H9 (cell line): ENCODE measurements around the gene FPR1. TPM values are rescaled to one million over a fixed set of nuclear protein-coding genes. Genes with fewer than 3 reads are reported as not detected.

ENCODE experiments used
- DNase-seq: peaks from one replicate; pipeline ENCODE4 v3.0.0-alpha.2; 2017
- H2AFZ ChIP-seq: one replicate; pipeline ENCODE4 v1.6.1; 2013; ENCODE audit warnings: mild to moderate bottlenecking, low read length, control low read depth, moderate library complexity
- H2AK5ac ChIP-seq: 2 replicates; pipeline ENCODE4 v1.6.1; 2013; ENCODE audit warnings: low read length, control low read depth, mixed read lengths; ENCODE audit not compliant: insufficient read length
- H2BK120ac ChIP-seq: one replicate; pipeline ENCODE4 v1.6.1; 2013; ENCODE audit warnings: low read depth, mild to moderate bottlenecking, low read length, control low read depth, inconsistent platforms; ENCODE audit not compliant: poor library complexity, severe bottlenecking
- H2BK12ac ChIP-seq: 2 replicates; pipeline ENCODE4 v1.6.1; 2013; ENCODE audit warnings: low read length, control low read depth, mixed read lengths, low read depth; ENCODE audit not compliant: insufficient read length
- H2BK15ac ChIP-seq: 2 replicates; pipeline ENCODE4 v1.6.1; 2013; ENCODE audit warnings: low read depth, low read length, control low read depth
- H2BK20ac ChIP-seq: one replicate; pipeline ENCODE4 v1.6.1; 2013; ENCODE audit warnings: low read depth, mild to moderate bottlenecking, low read length, control low read depth, inconsistent platforms; ENCODE audit not compliant: poor library complexity, severe bottlenecking
- H2BK5ac ChIP-seq: 2 replicates; pipeline ENCODE4 v1.6.1; 2013; ENCODE audit warnings: low read length, control low read depth, mixed read lengths; ENCODE audit not compliant: insufficient read length
- H3K14ac ChIP-seq: 2 replicates; pipeline ENCODE4 v1.6.1; 2013; ENCODE audit warnings: low read length, control low read depth; ENCODE audit not compliant: insufficient read depth
- H3K18ac ChIP-seq: 2 replicates; pipeline ENCODE4 v1.6.1; 2013; ENCODE audit warnings: low read depth, mild to moderate bottlenecking, mixed read lengths, low read length, control low read depth; ENCODE audit not compliant: insufficient read length
- H3K23ac ChIP-seq: 2 replicates; pipeline ENCODE4 v1.6.1; 2013; ENCODE audit warnings: low read length, control low read depth, mixed read lengths, low read depth; ENCODE audit not compliant: insufficient read length
- H3K23me2 ChIP-seq: 2 replicates; pipeline ENCODE4 v1.6.1; 2013; ENCODE audit warnings: low read depth, mild to moderate bottlenecking, mixed read lengths, low read length, control low read depth; ENCODE audit not compliant: insufficient read length, poor library complexity, severe bottlenecking
- H3K27ac ChIP-seq: 2 replicates; pipeline ENCODE4 v1.5.1; 2013; ENCODE audit warnings: low read length, control low read depth, mixed read lengths, low read depth; ENCODE audit not compliant: insufficient read length
- H3K27me3 ChIP-seq: 2 replicates; pipeline ENCODE4 v1.6.1; 2013; ENCODE audit warnings: low read length, control low read depth, inconsistent platforms; ENCODE audit not compliant: insufficient read depth
- H3K4ac ChIP-seq: 2 replicates; pipeline ENCODE4 v1.6.1; 2013; ENCODE audit warnings: low read depth, mild to moderate bottlenecking, control low read depth, inconsistent platforms, low read length, moderate library complexity
- H3K4me1 ChIP-seq: 2 replicates; pipeline ENCODE4 v1.6.1; 2013; ENCODE audit warnings: low read length, control low read depth, inconsistent platforms; ENCODE audit not compliant: insufficient read depth
- H3K4me2 ChIP-seq: 2 replicates; pipeline ENCODE4 v1.6.1; 2013; ENCODE audit warnings: low read length, control low read depth, mixed read lengths; ENCODE audit not compliant: insufficient read length, insufficient read depth
- H3K56ac ChIP-seq: 2 replicates; pipeline ENCODE4 v1.6.1; 2013; ENCODE audit warnings: low read depth, mild to moderate bottlenecking, mixed read lengths, low read length, control low read depth; ENCODE audit not compliant: insufficient read length
- H3K79me1 ChIP-seq: 2 replicates; pipeline ENCODE4 v1.6.1; 2013; ENCODE audit warnings: low read depth, mild to moderate bottlenecking, moderate library complexity, low read length, control low read depth, inconsistent platforms; ENCODE audit not compliant: insufficient read depth, poor library complexity, severe bottlenecking
- H3K79me2 ChIP-seq: 2 replicates; pipeline ENCODE4 v1.6.1; 2013; ENCODE audit warnings: low read length, control low read depth, inconsistent platforms; ENCODE audit not compliant: insufficient read depth
- H3K9ac ChIP-seq: 2 replicates; pipeline ENCODE4 v1.6.1; 2013; ENCODE audit warnings: low read length, control low read depth, mixed read lengths; ENCODE audit not compliant: insufficient read length; ENCODE audit errors: extremely low read depth
- H3K9me3 ChIP-seq: one replicate; pipeline ENCODE4 v1.6.1; 2013; ENCODE audit warnings: low read depth, low read length, inconsistent platforms; ENCODE audit not compliant: control insufficient read depth
- H3T11ph ChIP-seq: one replicate; pipeline ENCODE4 v1.6.1; 2013; ENCODE audit warnings: mild to moderate bottlenecking, low read length, control low read depth, inconsistent platforms
- H4K20me1 ChIP-seq: one replicate; pipeline ENCODE4 v1.6.1; 2013; ENCODE audit not compliant: control insufficient read depth, insufficient read length, insufficient read depth
- H4K5ac ChIP-seq: 2 replicates; pipeline ENCODE4 v1.6.1; 2013; ENCODE audit warnings: low read depth, mild to moderate bottlenecking, mixed read lengths, low read length, control low read depth; ENCODE audit not compliant: insufficient read length
- H4K8ac ChIP-seq: replicated peaks from 2 replicates; pipeline ENCODE4 v1.6.1; 2013; ENCODE audit warnings: low read length, control low read depth, mixed read lengths, low read depth; ENCODE audit not compliant: insufficient read length
- H4K91ac ChIP-seq: 2 replicates; pipeline ENCODE4 v1.6.1; 2013; ENCODE audit warnings: low read depth, mild to moderate bottlenecking, moderate library complexity, mixed read lengths, low read length, control low read depth; ENCODE audit not compliant: insufficient read length
- H3K27ac Mint-ChIP-seq, 3 experiments: 2 replicates in 2 of 3; 3 replicates in 1 of 3; pipeline ENCODE4 v1.8.0; 2020 to 2021; ENCODE audit warnings: mixed read lengths in 3 of 3, mild to moderate bottlenecking in 1 of 3, moderate library complexity in 1 of 3
- H3K27me3 Mint-ChIP-seq: 2 replicates; pipeline ENCODE4 v1.8.0; 2021; ENCODE audit warnings: low read depth, mild to moderate bottlenecking, moderate library complexity, mixed read lengths
- H3K36me3 Mint-ChIP-seq, 3 experiments: 2 replicates in 2 of 3; 3 replicates in 1 of 3; pipeline ENCODE4 v1.8.0; 2020 to 2021; ENCODE audit warnings: low read depth in 3 of 3, mixed read lengths in 3 of 3; ENCODE audit not compliant: insufficient read depth in 1 of 3
- H3K4me1 Mint-ChIP-seq, 2 experiments: 2 replicates each; pipeline ENCODE4 v1.8.0; 2020; ENCODE audit warnings: mixed read lengths in 2 of 2
- H3K4me3 Mint-ChIP-seq, 2 experiments: 2 replicates in 1 of 2; 3 replicates in 1 of 2; pipeline ENCODE4 v1.8.0; 2020 to 2021; ENCODE audit warnings: mild to moderate bottlenecking in 2 of 2, mixed read lengths in 2 of 2, moderate library complexity in 1 of 2
- H3K9me3 Mint-ChIP-seq, 2 experiments: 2 replicates in 1 of 2; 3 replicates in 1 of 2; pipeline ENCODE4 v1.8.0; 2020; ENCODE audit warnings: mild to moderate bottlenecking in 2 of 2, mixed read lengths in 2 of 2, moderate library complexity in 1 of 2
- CTCF ChIP-seq: fragments of 200-600 bp; sonication (generic); conservative IDR thresholded peaks from 3 replicates; pipeline ENCODE4 v1.8.0; 2021; ENCODE audit warnings: antibody characterized with exemption, mild to moderate bottlenecking
- WGBS: extraction: QIAGEN DNeasy Blood & Tissue Kit; methylation state at CpG from one replicate; pipeline ENCODE4 v1.1.7; 2013; ENCODE audit warnings: missing lambda C conversion rate, low lambda C conversion rate, mixed read lengths; ENCODE audit not compliant: insufficient read length; ENCODE audit errors: extremely low coverage; 5-methylcytosine and 5-hydroxymethylcytosine counted together
- total RNA-seq: library from RNA; stranded (reverse); gene quantifications from 2 replicates; pipeline ENCODE4 v1.2.1, GENCODE V29; 2021

FPR1 gene
- total RNA-seq, 1 experiment from 2014 or later, result not detected

- H3K18ac ChIP-seq, result no peak overlapping the region
- no peak overlapping the region for H2BK15ac ChIP-seq
- no peak overlapping the region for H4K5ac ChIP-seq
- no peaks in the 10 kb centered on the region for H3K27me3 ChIP-seq
- no peak overlapping the region for H3K23ac ChIP-seq
- no peak overlapping the region for H2AK5ac ChIP-seq
- no peaks in the 10 kb centered on the region for H3K23me2 ChIP-seq
- H3K79me1 ChIP-seq, result no peaks in the 10 kb centered on the region
- H3K56ac ChIP-seq, result no peak overlapping the region
- no peak overlapping the region for H3K4ac ChIP-seq
- Mint-ChIP-seq H3K4me3 (no peak overlapping the region), H3K4me1 (no peaks in the 10 kb centered on the region), H3K36me3 (peaks cover 0 to 6% (median 3%) of the 10 kb centered on the region in 3 experiments; a peak in 1 of 7 replicates), H3K27ac (no peak overlapping the region; a peak in 1 of 7 replicates), H3K9me3 (peaks cover 74 to 83% of the 10 kb centered on the region in 2 experiments), H3K27me3 (peaks cover 9% of the 10 kb centered on the region)
- no peak overlapping the region for H2BK5ac ChIP-seq
- no peak overlapping the region for H2BK20ac ChIP-seq
- no peak for DNase-seq
- no peaks in the 10 kb centered on the region for H3K4me1 ChIP-seq
- H3K4me2 ChIP-seq, result no peak overlapping the region
- H2BK12ac ChIP-seq, result no peak overlapping the region
- H3K79me2 ChIP-seq, result no peaks in the 10 kb centered on the region
- H4K8ac ChIP-seq, result no peak overlapping the region
- no peak overlapping the region for H3K14ac ChIP-seq
- no peaks in the 10 kb centered on the region for H4K20me1 ChIP-seq
- no peak overlapping the region for H3K27ac ChIP-seq
- TF ChIP-seq CTCF, result no peak
- no peak overlapping the region for H4K91ac ChIP-seq
- H3K9me3 ChIP-seq, result no peaks in the 10 kb centered on the region
- H3K9ac ChIP-seq, result no peak overlapping the region
- no CpG with 5 or more reads among the region's 2 CpGs for WGBS
- H2BK120ac ChIP-seq, result no peak overlapping the region
- H2AFZ ChIP-seq, result no peak overlapping the region
- no peak overlapping the region for H3T11ph ChIP-seq
These were observed 41.3 kb upstream of the FPR1 start for GRCh38 chr19:51792932-51793331.
